IMR-90 (cell line): ENCODE measurements around the gene FOXN4. TPM values are rescaled to one million over a fixed set of nuclear protein-coding genes. Genes with fewer than 3 reads are reported as not detected.
A peak's percentile ranks its signal among the peaks of the same experiment; 100 is the strongest.

ENCODE experiments used
- ATAC-seq: fragments of 200-7000 bp; cut with Tn5 transposase; 2 replicates; pipeline ENCODE4 v1.9.1; 2020; ENCODE audit warnings: low read depth, mild to moderate bottlenecking, moderate library complexity
- BruUV-seq: library from RNA; stranded (reverse); fragments of 400-500 nt; replicated peaks from 2 replicates; lab custom pipeline; 2021; lab: Mats Ljungman, UMichigan
- CTCF ChIA-PET: fragments of 300-600 bp; formaldehyde crosslinking; extraction: SDS; loops from one replicate; lab custom pipeline; 2021; ENCODE audit warnings: antibody characterized with exemption; lab: Yijun Ruan, JAX
- POLR2A ChIA-PET: fragments of 300-600 bp; sonication (Branson Sonifier 250); formaldehyde crosslinking; loops from one replicate; lab custom pipeline; 2022; ENCODE audit warnings: antibody characterized with exemption; ENCODE audit not compliant: unreplicated experiment; lab: Charles Lee
- DNase-seq: peaks from one replicate; pipeline ENCODE4 v3.0.0; 2013
- H2AFZ ChIP-seq: replicated peaks from 2 replicates; pipeline ENCODE3; 2013; ENCODE audit warnings: low read length, mild to moderate bottlenecking; ENCODE audit not compliant: poor library complexity
- H2AK5ac ChIP-seq: 2 replicates; pipeline ENCODE4 v1.6.1; 2013; ENCODE audit warnings: low read depth, low read length, inconsistent platforms
- H2AK9ac ChIP-seq: replicated peaks from 2 replicates; pipeline ENCODE3; 2013; ENCODE audit warnings: mild to moderate bottlenecking, low read depth, low read length, moderate library complexity; ENCODE audit not compliant: poor library complexity
- H2BK120ac ChIP-seq: 2 replicates; pipeline ENCODE4 v1.6.1; 2013; ENCODE audit warnings: low read depth, low read length, inconsistent platforms
- H2BK15ac ChIP-seq: 3 replicates; pipeline ENCODE4 v1.6.1; 2013; ENCODE audit warnings: low read depth, low read length, inconsistent platforms
- H2BK20ac ChIP-seq: 2 replicates; pipeline ENCODE4 v1.6.1; 2013; ENCODE audit warnings: low read depth, mild to moderate bottlenecking, inconsistent platforms, low read length, moderate library complexity
- H2BK5ac ChIP-seq: 2 replicates; pipeline ENCODE4 v1.6.1; 2013; ENCODE audit warnings: mild to moderate bottlenecking, low read depth, low read length, inconsistent platforms; ENCODE audit not compliant: poor library complexity, severe bottlenecking
- H3K14ac ChIP-seq: replicated peaks from 2 replicates; pipeline ENCODE4 v1.6.1; 2013; ENCODE audit warnings: low read depth, low read length, inconsistent platforms
- H3K18ac ChIP-seq: 2 replicates; pipeline ENCODE4 v1.6.1; 2013; ENCODE audit warnings: low read depth, low read length, control low read depth
- H3K23ac ChIP-seq: 2 replicates; pipeline ENCODE4 v1.6.1; 2013; ENCODE audit warnings: low read depth, low read length, inconsistent platforms
- H3K27ac ChIP-seq: 2 replicates; pipeline ENCODE4 v1.5.1; 2013; ENCODE audit warnings: mild to moderate bottlenecking, control low read depth, low read length; ENCODE audit not compliant: insufficient read depth
- H3K27me3 ChIP-seq: 2 replicates; pipeline ENCODE4 v1.6.1; 2013; ENCODE audit warnings: low read length; ENCODE audit not compliant: control insufficient read depth, insufficient read depth
- H3K36me3 ChIP-seq: 2 replicates; pipeline ENCODE4 v1.6.1; 2013; ENCODE audit warnings: low read length, mixed read lengths; ENCODE audit not compliant: control insufficient read depth, insufficient read depth
- H3K4ac ChIP-seq: 2 replicates; pipeline ENCODE4 v1.6.1; 2013; ENCODE audit warnings: low read depth, low read length, inconsistent platforms
- H3K4me1 ChIP-seq: 2 replicates; pipeline ENCODE4 v1.6.1; 2013; ENCODE audit warnings: low read length, mixed read lengths; ENCODE audit not compliant: control insufficient read depth, insufficient read depth
- H3K4me2 ChIP-seq: 2 replicates; pipeline ENCODE4 v1.6.1; 2013; ENCODE audit warnings: low read depth, mild to moderate bottlenecking, control low read depth, low read length, moderate library complexity
- H3K4me3 ChIP-seq: 2 replicates; pipeline ENCODE4 v1.5.1; 2013; ENCODE audit warnings: low read depth, mild to moderate bottlenecking, control low read depth, low read length, moderate library complexity; ENCODE audit not compliant: insufficient read depth
- H3K56ac ChIP-seq: 2 replicates; pipeline ENCODE4 v1.6.1; 2013; ENCODE audit warnings: low read length, inconsistent platforms; ENCODE audit not compliant: insufficient read depth; ENCODE audit errors: extremely low read depth
- H3K79me1 ChIP-seq, 2 experiments: 2 replicates each; pipeline ENCODE4 v1.6.1; 2013; ENCODE audit warnings: low read length in 2 of 2, inconsistent platforms in 1 of 2, low read depth in 1 of 2
- H3K9ac ChIP-seq: 2 replicates; pipeline ENCODE4 v1.6.1; 2013; ENCODE audit warnings: low read depth, low read length, control low read depth
- H3K9me1 ChIP-seq: 2 replicates; pipeline ENCODE4 v1.6.1; 2013; ENCODE audit warnings: low read length, inconsistent platforms; ENCODE audit not compliant: insufficient read depth
- H3K9me3 ChIP-seq: 2 replicates; pipeline ENCODE4 v1.6.1; 2013; ENCODE audit warnings: low read length; ENCODE audit not compliant: control insufficient read depth, insufficient read depth
- H4K20me1 ChIP-seq: 2 replicates; pipeline ENCODE4 v1.6.1; 2013; ENCODE audit warnings: low read length, inconsistent platforms; ENCODE audit not compliant: insufficient read depth
- H4K5ac ChIP-seq: 2 replicates; pipeline ENCODE4 v1.6.1; 2013; ENCODE audit warnings: mild to moderate bottlenecking, low read depth, low read length, control low read depth
- H4K8ac ChIP-seq, 2 experiments: 2 replicates each; pipeline ENCODE4 v1.6.1; 2013; ENCODE audit warnings: low read depth in 2 of 2, low read length in 2 of 2, control low read depth in 1 of 2, inconsistent platforms in 1 of 2
- H4K91ac ChIP-seq: 2 replicates; pipeline ENCODE4 v1.6.1; 2013; ENCODE audit warnings: low read depth, low read length, inconsistent platforms; ENCODE audit not compliant: insufficient read depth
- CEBPB ChIP-seq: IDR thresholded peaks from 2 replicates; pipeline ENCODE4 v1.6.1; 2012; ENCODE audit warnings: low read depth, low read length, improper control_type of control experiment
- CHD1 ChIP-seq: IDR thresholded peaks from 2 replicates; pipeline ENCODE4 v1.6.1; 2012; ENCODE audit warnings: low read depth, low read length, improper control_type of control experiment
- CTCF ChIP-seq: conservative IDR thresholded peaks from 2 replicates; pipeline ENCODE4 v1.5.1; 2012; ENCODE audit warnings: mild to moderate bottlenecking, low read depth, low read length, improper control_type of control experiment
- ELK1 ChIP-seq: fragments of 150-350 bp; IDR thresholded peaks from 2 replicates; pipeline ENCODE4 v1.6.1; 2016; ENCODE audit warnings: low read depth, mild to moderate bottlenecking, low read length, moderate library complexity, borderline replicate concordance
- MAFK ChIP-seq: IDR thresholded peaks from 2 replicates; pipeline ENCODE4 v1.6.1; 2012; ENCODE audit warnings: low read depth, low read length, improper control_type of control experiment
- MXI1 ChIP-seq: IDR thresholded peaks from 2 replicates; pipeline ENCODE4 v1.6.1; 2012; ENCODE audit warnings: low read depth, mild to moderate bottlenecking, low read length, moderate library complexity, borderline replicate concordance
- NFE2L2 ChIP-seq: fragments of 150-350 bp; IDR thresholded peaks from 2 replicates; pipeline ENCODE4 v1.6.1; 2016; ENCODE audit warnings: low read depth, mild to moderate bottlenecking, low read length
- POLR2A ChIP-seq: IDR thresholded peaks from 2 replicates; pipeline ENCODE4 v1.6.1; 2012; ENCODE audit warnings: mild to moderate bottlenecking, low read depth, low read length
- RAD21 ChIP-seq: IDR thresholded peaks from 2 replicates; pipeline ENCODE4 v1.6.1; 2012; ENCODE audit warnings: low read length, improper control_type of control experiment
- USF2 ChIP-seq: fragments of 150-350 bp; IDR thresholded peaks from 2 replicates; pipeline ENCODE4 v1.6.1; 2017; ENCODE audit warnings: mild to moderate bottlenecking, antibody characterized with exemption, low read length, low read depth
- WGBS, 2 experiments: methylation state at CpG; one replicate each; pipeline versions ENCODE4 v1.1.5 to v1.1.7; 2013; ENCODE audit warnings: missing lambda C conversion rate in 2 of 2; ENCODE audit not compliant: insufficient read length in 1 of 2; ENCODE audit errors: extremely low coverage in 2 of 2; 5-methylcytosine and 5-hydroxymethylcytosine counted together
- dilution Hi-C: fragments of 300-500 bp; cut with HindIII; formaldehyde crosslinking; loops from one replicate; pipeline ENCODE4 v1.14.3; 2018; ENCODE audit warnings: low sequenced_read_pairs; ENCODE audit not compliant: unreplicated experiment
- in situ Hi-C: fragments of 300-500 bp; cut with MboI; formaldehyde crosslinking; loops from 3 replicates; pipeline ENCODE4 v1.14.3; 2019; ENCODE audit warnings: low sequenced_read_pairs, inconsistent platforms, mixed read lengths
- intact Hi-C: fragments of 100-400 bp; cut with micrococcal nuclease; formaldehyde crosslinking; loops from 2 replicates; pipeline ENCODE4 v1.10.0; 2022
- polyA plus RNA-seq, 3 experiments: library from polyadenylated mRNA; depleted of rRNA; stranded (reverse); fragments of >200 nt; gene quantifications; 2 replicates each; pipeline ENCODE4 v1.2.3, GENCODE V29; 2012; ENCODE audit warnings: low replicate concordance in 1 of 3
- total RNA-seq: library from RNA; depleted of rRNA; stranded (reverse); fragments of >200 nt; gene quantifications from 2 replicates; pipeline ENCODE4 v1.2.3, GENCODE V29; 2012

Gene FOXN4
- total and polyA plus RNA-seq, 2 of the 4 experiments (the other 2 are of a cell fraction): not detected

- no peak overlapping the region for H3K4ac ChIP-seq
- H3K23ac ChIP-seq: no peak overlapping the region
- CTCF ChIA-PET: no interaction called here
- no peak overlapping the region for H4K8ac ChIP-seq
- H3K9me1 ChIP-seq: no peaks in the 10 kb centered on the region
- BruUV-seq: no TSS peak
- in situ Hi-C loops: no loop called here
- H2AK5ac ChIP-seq: no peak overlapping the region
- H3K14ac ChIP-seq: no peak overlapping the region
- no peaks in the 10 kb centered on the region for H3K79me1 ChIP-seq
- no peak overlapping the region for H2BK15ac ChIP-seq
- no peak overlapping the region for H4K91ac ChIP-seq
- H2BK20ac ChIP-seq: no peak overlapping the region
- H2BK5ac ChIP-seq: no peak overlapping the region
- POLR2A ChIA-PET: no interaction called here
- no peaks in the 10 kb centered on the region for H3K9me3 ChIP-seq
- no peaks in the 10 kb centered on the region for H3K36me3 ChIP-seq
- intact Hi-C loops: no loop called here
- H2AK9ac ChIP-seq: no peak overlapping the region
- no CpG with 5 or more reads among the region's 3 CpGs for WGBS, 2 experiments
- no peak overlapping the region for H2BK120ac ChIP-seq
- H3K56ac ChIP-seq: no peak overlapping the region
- H3K27ac ChIP-seq: no peak overlapping the region
- H3K4me2 ChIP-seq: no peak overlapping the region
- H4K5ac ChIP-seq: no peak overlapping the region
- H4K20me1 ChIP-seq: no peaks in the 10 kb centered on the region
- no peak for TF ChIP-seq RAD21
- no peak for TF ChIP-seq MAFK
- no peak for TF ChIP-seq CEBPB
- no peak for TF ChIP-seq MXI1
- no peak for TF ChIP-seq USF2
- TF ChIP-seq NFE2L2: no peak
- no peak for TF ChIP-seq ELK1
- no peak for TF ChIP-seq POLR2A
- TF ChIP-seq CHD1: no peak
- no peak for TF ChIP-seq CTCF
- H3K18ac ChIP-seq: no peak overlapping the region
- no peak for DNase-seq
- dilution Hi-C loops: no loop called here
- peaks cover 9% of the 10 kb centered on the region; the same call in 1 of the 2 replicates for H3K27me3 ChIP-seq
- peak overlapping the region; percentile 21 for H2AFZ ChIP-seq
- H3K4me1 ChIP-seq: no peaks in the 10 kb centered on the region
- H3K9ac ChIP-seq: no peak overlapping the region
- no peak overlapping the region for H3K4me3 ChIP-seq
- no peak for ATAC-seq
Measured at GRCh38 chr12:109296431-109296830, 12.7 kb downstream of the FOXN4 start.
